Right lobe of liver (tissue), 4 donors: ENCODE results near the gene CFAP99.

ENCODE experiments used
- POLR2A ChIP-seq: fragments of 450-650 bp; IDR thresholded peaks from one replicate; pipeline ENCODE4 v1.6.1; 2017; ENCODE audit warnings: antibody characterized with exemption, mild to moderate bottlenecking
- TF ChIP-seq, protein P1 (sequence below), 4 donors: fragments of 200-600 bp in 3 of 4; fragments of 450-650 bp in 1 of 4; IDR thresholded peaks; one replicate each; pipeline versions ENCODE4 v1.5.1 to v1.8.0; 2016 to 2022; ENCODE audit warnings: antibody characterized with exemption in 4 of 4, mild to moderate bottlenecking in 2 of 4
- donor health status: DM: no; HTN: no; CAD: no.
- donor health status: DM: no; HTN: no; CAD: no.
- donor health status: DM: no; HTN: yes; CAD: no.

DNA sequence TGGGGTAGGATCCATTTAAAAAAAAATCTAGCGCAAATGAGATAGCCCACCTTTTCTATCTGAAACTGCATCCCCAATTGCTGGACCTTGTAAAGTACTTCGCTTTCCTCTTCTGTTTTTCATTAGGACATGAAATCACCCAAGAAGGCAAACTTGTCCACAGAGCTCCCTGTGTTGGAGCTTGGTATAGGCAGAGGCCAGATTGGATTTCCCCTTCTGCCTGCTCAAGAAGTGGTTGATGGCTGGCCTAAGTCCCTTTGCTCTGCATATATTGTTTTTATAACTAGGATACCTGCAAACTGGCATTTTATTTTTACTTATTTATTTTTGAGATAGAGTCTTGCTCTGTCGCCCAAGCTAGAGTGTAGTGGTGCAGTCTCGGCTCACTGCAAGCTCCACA lies 78.6 kb downstream of the CFAP99 start:
- TF ChIP-seq, protein P1, sequence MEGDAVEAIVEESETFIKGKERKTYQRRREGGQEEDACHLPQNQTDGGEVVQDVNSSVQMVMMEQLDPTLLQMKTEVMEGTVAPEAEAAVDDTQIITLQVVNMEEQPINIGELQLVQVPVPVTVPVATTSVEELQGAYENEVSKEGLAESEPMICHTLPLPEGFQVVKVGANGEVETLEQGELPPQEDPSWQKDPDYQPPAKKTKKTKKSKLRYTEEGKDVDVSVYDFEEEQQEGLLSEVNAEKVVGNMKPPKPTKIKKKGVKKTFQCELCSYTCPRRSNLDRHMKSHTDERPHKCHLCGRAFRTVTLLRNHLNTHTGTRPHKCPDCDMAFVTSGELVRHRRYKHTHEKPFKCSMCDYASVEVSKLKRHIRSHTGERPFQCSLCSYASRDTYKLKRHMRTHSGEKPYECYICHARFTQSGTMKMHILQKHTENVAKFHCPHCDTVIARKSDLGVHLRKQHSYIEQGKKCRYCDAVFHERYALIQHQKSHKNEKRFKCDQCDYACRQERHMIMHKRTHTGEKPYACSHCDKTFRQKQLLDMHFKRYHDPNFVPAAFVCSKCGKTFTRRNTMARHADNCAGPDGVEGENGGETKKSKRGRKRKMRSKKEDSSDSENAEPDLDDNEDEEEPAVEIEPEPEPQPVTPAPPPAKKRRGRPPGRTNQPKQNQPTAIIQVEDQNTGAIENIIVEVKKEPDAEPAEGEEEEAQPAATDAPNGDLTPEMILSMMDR (IDR thresholded peaks at IDR 0.05), result no peak
- TF ChIP-seq POLR2A, result no peak
